ENCODE data around the gene PLXNB2. TPM values are rescaled to one million over a fixed set of nuclear protein-coding genes. Genes with fewer than 3 reads are reported as not detected.
A peak's percentile ranks its signal among the peaks of the same experiment; 100 is the strongest.

Gene PLXNB2
- total RNA-seq, 2 experiments from 2014 or later, result 48.4 to 49.9 TPM

GRCh38 chr22:50236731-50237409 lies 70.6 kb downstream of the PLXNB2 start:
- ChIA-PET POLR2A (no interaction called here), CTCF (interaction anchor here (0.6 to 1.9 kb wide), 5 partner anchors 14 to 214 kb away, joined by 3 to 9 read pairs (median 3); partner anchors contain the start of gene HDAC10)
- Mint-ChIP-seq H3K4me1 (ENCODE audit: low read depth) (peaks cover 22% of the 10 kb centered on the region), H3K27me3 (ENCODE audit: low read depth) (no peaks in the 10 kb centered on the region), H3K4me3 (no peak overlapping the region), H3K36me3 (ENCODE audit: low read depth) (peaks cover 46% of the 10 kb centered on the region), H3K9me3 (ENCODE audit: insufficient read depth) (no peaks in the 10 kb centered on the region), H3K27ac (no peak overlapping the region)
- ATAC-seq (no peak), DNase-seq (no peak)

DNA sequence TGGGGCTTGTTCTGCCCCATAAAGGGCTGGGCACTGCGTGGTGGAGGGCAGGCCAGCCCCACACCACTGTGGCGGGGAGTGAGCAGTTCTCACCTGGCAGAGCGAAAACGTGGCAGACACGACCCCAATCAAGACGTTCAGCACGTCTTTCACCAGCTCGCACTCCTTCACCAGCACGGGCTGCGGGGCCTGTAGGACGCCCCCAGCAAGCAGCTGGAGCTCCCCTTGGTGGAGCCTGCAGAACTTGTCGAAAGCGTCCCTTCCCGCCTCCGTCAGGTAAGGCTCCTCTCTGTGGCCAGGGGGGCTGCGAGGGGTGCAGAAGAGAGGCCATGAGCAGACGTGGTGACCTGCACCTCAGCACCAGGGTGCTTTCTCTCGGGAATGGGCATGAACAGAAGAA lies 74.2 kb downstream of the PLXNB2 start:
- H3K27me3 Mint-ChIP-seq (ENCODE audit: low read depth), result no peaks in the 10 kb centered on the region
- peaks cover 12% of the 10 kb centered on the region for H3K4me1 Mint-ChIP-seq (ENCODE audit: low read depth)
- POLR2A ChIA-PET, result interaction anchor here (0.7 kb wide), 1 partner anchor 18 kb away, joined by 3 read pairs; the partner anchor contains the start of gene HDAC10
- CTCF ChIA-PET, result no interaction called here
- peaks cover 44% of the 10 kb centered on the region for H3K36me3 Mint-ChIP-seq (ENCODE audit: low read depth)
- H3K9me3 Mint-ChIP-seq (ENCODE audit: insufficient read depth), result no peaks in the 10 kb centered on the region
- H3K27ac Mint-ChIP-seq, result no peak overlapping the region
- H3K4me3 Mint-ChIP-seq, result no peak overlapping the region
- no peak for DNase-seq
- no peak for ATAC-seq

GRCh38 chr22:50232481-50233151 lies 74.8 kb downstream of the PLXNB2 start:
- H3K27me3 Mint-ChIP-seq (ENCODE audit: low read depth), result no peaks in the 10 kb centered on the region
- peaks cover 11% of the 10 kb centered on the region for H3K4me1 Mint-ChIP-seq (ENCODE audit: low read depth)
- H3K9me3 Mint-ChIP-seq (ENCODE audit: insufficient read depth), result no peaks in the 10 kb centered on the region
- DNase-seq (no peak), ATAC-seq (no peak)
- peaks cover 41% of the 10 kb centered on the region for H3K36me3 Mint-ChIP-seq (ENCODE audit: low read depth)
- H3K4me3 Mint-ChIP-seq, result no peak overlapping the region
- ChIA-PET POLR2A (interaction anchor here (0.7 kb wide), 1 partner anchor 18 kb away, joined by 3 read pairs; the partner anchor contains the start of gene HDAC10), CTCF (interaction anchor here (2.3 kb wide), 1 partner anchor 8 kb away, joined by 10 read pairs; no protein-coding TSS in a partner anchor)
- H3K27ac Mint-ChIP-seq, result no peak overlapping the region

- CTCF ChIA-PET, result interaction anchor here (1.4 kb wide), 1 partner anchor 13 kb away, joined by 4 read pairs; no protein-coding TSS in a partner anchor
- Mint-ChIP-seq H3K36me3 (ENCODE audit: low read depth) (peaks cover 33% of the 10 kb centered on the region), H3K4me3 (no peak overlapping the region), H3K9me3 (ENCODE audit: insufficient read depth) (no peaks in the 10 kb centered on the region), H3K27ac (peak overlapping the region; percentile 46), H3K4me1 (ENCODE audit: low read depth) (no peaks in the 10 kb centered on the region), H3K27me3 (ENCODE audit: low read depth) (no peaks in the 10 kb centered on the region)
- DNase-seq (no peak), ATAC-seq (no peak)
- POLR2A ChIA-PET, result no interaction called here
These were observed 78.1 kb downstream of the PLXNB2 start for GRCh38 chr22:50229370-50229769.

GRCh38 chr22:50228366-50228765 lies 79.1 kb downstream of the PLXNB2 start:
- CTCF ChIA-PET, result interaction anchor here (1.2 kb wide), 1 partner anchor 25 kb away, joined by 3 read pairs; no protein-coding TSS in a partner anchor
- H3K9me3 Mint-ChIP-seq (ENCODE audit: insufficient read depth), result no peaks in the 10 kb centered on the region
- ATAC-seq, result no peak
- peak overlapping the region; percentile 39 for H3K27ac Mint-ChIP-seq
- H3K4me1 Mint-ChIP-seq (ENCODE audit: low read depth), result no peaks in the 10 kb centered on the region
- no peaks in the 10 kb centered on the region for H3K27me3 Mint-ChIP-seq (ENCODE audit: low read depth)
- H3K36me3 Mint-ChIP-seq (ENCODE audit: low read depth), result peaks cover 31% of the 10 kb centered on the region
- no peak overlapping the region for H3K4me3 Mint-ChIP-seq
- DNase-seq, result no peak
- POLR2A ChIA-PET, result no interaction called here

GRCh38 chr22:50227579-50228215 lies 79.7 kb downstream of the PLXNB2 start:
- no peaks in the 10 kb centered on the region for H3K27me3 Mint-ChIP-seq (ENCODE audit: low read depth)
- no peaks in the 10 kb centered on the region for H3K4me1 Mint-ChIP-seq (ENCODE audit: low read depth)
- H3K4me3 Mint-ChIP-seq, result no peak overlapping the region
- no peak overlapping the region for H3K27ac Mint-ChIP-seq
- POLR2A ChIA-PET, result no interaction called here
- CTCF ChIA-PET, result interaction anchor here (1.2 kb wide), 1 partner anchor 24 kb away, joined by 3 read pairs; no protein-coding TSS in a partner anchor
- H3K36me3 Mint-ChIP-seq (ENCODE audit: low read depth), result peaks cover 29% of the 10 kb centered on the region
- ATAC-seq (no peak), DNase-seq (no peak)
- no peaks in the 10 kb centered on the region for H3K9me3 Mint-ChIP-seq (ENCODE audit: insufficient read depth)

DNA sequence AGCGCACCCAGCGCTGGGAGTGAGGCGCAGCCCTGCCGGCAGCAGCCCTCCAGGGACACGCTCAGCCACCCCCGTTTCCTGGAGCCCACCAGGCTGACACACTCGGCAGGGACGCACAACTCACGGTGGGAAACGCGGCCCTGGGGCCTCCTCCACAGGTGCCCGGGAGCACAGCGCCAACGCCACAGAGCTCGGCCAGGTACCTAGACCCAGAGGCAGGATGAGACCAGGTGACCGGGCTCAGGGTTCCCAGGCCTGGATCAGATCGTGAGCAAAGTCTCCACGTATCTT lies 80.6 kb downstream of the PLXNB2 start:
- DNase-seq (no peak), ATAC-seq (no peak)
- Mint-ChIP-seq H3K27me3 (ENCODE audit: low read depth) (no peaks in the 10 kb centered on the region), H3K36me3 (ENCODE audit: low read depth) (peaks cover 30% of the 10 kb centered on the region), H3K4me3 (no peak overlapping the region), H3K9me3 (ENCODE audit: insufficient read depth) (no peaks in the 10 kb centered on the region), H3K4me1 (ENCODE audit: low read depth) (no peaks in the 10 kb centered on the region), H3K27ac (no peak overlapping the region)
- CTCF ChIA-PET, result no interaction called here
- POLR2A ChIA-PET, result no interaction called here

GRCh38 chr22:50226063-50226874 lies 81.2 kb downstream of the PLXNB2 start:
- ATAC-seq, result no peak
- CTCF ChIA-PET, result no interaction called here

DNA sequence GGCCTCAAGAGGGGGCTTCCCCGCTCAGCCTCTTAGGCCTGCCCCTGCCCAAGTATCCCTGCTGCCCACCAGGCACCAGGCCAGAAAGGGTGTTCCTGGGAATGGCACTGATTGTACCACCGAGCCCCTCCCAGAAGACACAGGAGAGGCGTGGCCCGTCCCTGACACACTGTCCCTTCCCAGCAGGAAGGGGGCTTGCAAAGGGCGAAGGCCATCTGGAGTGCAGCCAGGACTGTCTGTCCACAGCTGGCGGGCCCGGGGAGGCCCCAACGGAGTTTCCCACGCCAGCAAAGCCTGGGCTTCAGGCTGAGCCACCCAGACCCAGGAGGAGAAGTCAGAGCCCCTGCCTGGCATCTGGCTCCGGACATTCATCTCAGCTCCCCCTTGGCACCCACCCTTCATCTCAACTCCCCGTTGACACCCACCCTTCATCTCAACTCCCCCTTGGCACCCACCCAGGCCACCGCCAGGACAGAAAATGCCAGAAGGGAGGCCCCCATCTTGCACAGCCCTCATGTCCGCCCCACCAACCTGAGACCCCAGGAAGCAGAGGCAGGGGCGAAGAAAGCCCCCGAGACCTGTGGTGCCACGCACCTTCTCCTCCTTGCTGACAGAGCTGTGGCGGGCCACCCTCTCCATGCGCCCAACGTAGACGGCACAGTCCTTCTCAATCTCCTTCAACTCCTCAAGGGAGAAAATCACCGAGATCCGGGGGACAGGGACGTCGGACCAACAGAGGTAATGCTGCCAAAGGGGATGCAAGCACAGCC lies 82.1 kb downstream of the PLXNB2 start:
- Mint-ChIP-seq H3K27me3 (ENCODE audit: low read depth) (no peaks in the 10 kb centered on the region), H3K4me3 (no peak overlapping the region), H3K9me3 (ENCODE audit: insufficient read depth) (no peaks in the 10 kb centered on the region), H3K27ac (no peak overlapping the region), H3K4me1 (ENCODE audit: low read depth) (no peaks in the 10 kb centered on the region), H3K36me3 (ENCODE audit: low read depth) (peaks cover 36% of the 10 kb centered on the region)
- ATAC-seq (no peak), DNase-seq (no peak)
- POLR2A ChIA-PET, result no interaction called here
- CTCF ChIA-PET, result no interaction called here

More at GRCh38 chr22:50226063-50226874, 81.2 kb downstream of the PLXNB2 start:
- Mint-ChIP-seq H3K36me3 (ENCODE audit: low read depth) (peaks cover 30% of the 10 kb centered on the region), H3K9me3 (ENCODE audit: insufficient read depth) (no peaks in the 10 kb centered on the region), H3K4me1 (ENCODE audit: low read depth) (no peaks in the 10 kb centered on the region), H3K4me3 (no peak overlapping the region), H3K27ac (no peak overlapping the region), H3K27me3 (ENCODE audit: low read depth) (no peaks in the 10 kb centered on the region)
- POLR2A ChIA-PET, result no interaction called here
- no peak for DNase-seq

Measured in activated CD8-positive, alpha-beta T cell treated with anti-CD3 and anti-CD28 coated beads, Interleukin-2, amount 10 ng/mL, durations not matched to agents 7 days and 5 days (primary cell).